Suppressor macrophage (primary cell): ENCODE data around the gene ACTN1.
"Not testable (repeated sequence)": the region's sequence is repeated elsewhere in the genome, so short reads cannot be mapped to it uniquely, and the experiment has no call there.

Experiments used
- DNase-seq, 4 experiments: peaks; one replicate each; pipeline ENCODE4 v3.0.0-alpha.2; 2020 to 2022

ACTN1 gene

DNA sequence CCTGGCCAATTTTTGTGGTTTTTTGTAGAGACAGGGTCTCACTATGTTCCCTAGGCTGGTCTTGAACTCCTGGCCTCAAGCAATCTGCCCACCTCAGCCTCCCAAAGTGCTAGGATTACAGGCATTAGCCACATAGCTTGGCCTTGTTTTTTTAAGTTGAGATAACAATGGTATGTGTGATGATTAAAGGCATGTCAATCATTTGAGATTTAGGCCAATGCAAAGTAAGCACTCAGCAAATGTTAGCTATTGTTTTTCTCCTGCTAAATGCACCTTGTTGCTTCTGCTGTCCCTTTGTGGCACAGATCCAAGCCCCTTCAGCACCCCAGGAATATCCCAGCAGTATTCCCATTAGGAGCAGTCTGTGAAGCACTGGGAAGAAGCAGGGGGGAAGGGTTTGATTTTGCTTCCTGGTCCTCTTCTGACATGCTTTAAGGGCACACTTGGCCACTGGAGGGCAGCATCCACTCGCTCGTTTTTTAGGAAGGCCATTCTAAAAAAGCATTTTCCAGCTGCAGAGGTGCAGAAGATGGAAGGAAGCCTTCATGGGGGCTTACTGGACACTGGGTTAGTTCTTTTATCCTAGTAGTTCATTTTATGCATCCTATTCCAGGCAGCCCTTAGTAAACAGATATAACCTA, 116.0 kb downstream of the ACTN1 start:
- peak; percentile 84 to 91 (median 88) for DNase-seq

DNA sequence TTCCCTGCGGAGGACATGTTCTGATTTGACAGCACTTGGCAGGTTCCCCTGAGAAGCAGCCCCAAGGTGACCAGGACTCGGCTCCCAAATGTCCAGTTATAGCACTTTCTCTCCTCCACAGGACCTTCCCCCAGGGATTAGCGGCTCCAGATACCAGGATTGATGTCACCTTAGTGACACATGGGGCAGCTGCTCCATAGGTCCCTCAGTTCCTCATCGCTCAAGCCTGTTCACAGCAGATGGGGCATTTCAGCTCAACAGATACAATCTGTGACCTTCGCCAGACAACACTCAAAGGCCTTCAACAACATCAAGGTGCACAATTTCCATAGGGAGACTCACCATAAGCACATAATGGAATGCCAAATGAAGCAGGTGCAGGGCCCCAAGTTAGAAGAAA, 118.3 kb downstream of the ACTN1 start:
- no peak for DNase-seq

DNA sequence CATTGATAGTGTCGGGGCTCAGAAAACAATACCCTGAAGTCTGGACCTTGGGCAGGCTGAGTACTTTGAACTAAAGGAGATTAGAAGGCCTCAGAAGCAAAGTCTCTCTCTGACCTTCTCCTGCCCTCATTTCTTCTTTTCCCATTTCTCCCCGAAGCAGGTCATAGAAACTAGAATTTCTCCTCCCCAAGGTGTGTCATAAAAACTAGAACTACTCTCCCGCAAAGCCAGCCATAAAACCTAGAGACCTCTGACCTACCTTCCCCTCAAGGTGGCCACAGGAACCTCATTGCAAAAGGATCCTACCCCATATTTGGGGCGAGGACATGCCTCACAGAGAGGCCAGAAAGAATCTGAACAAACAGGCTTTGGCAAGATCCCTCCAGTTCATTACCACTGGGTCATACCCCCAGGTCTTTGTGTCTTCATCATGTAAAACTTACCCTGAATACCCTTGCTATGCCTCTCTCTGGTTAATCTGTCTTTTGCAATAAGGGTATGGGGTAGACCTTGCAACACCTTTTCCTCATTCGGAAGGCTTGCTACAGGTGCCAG, 121.5 kb downstream of the ACTN1 start:
- DNase-seq: no peak

DNA sequence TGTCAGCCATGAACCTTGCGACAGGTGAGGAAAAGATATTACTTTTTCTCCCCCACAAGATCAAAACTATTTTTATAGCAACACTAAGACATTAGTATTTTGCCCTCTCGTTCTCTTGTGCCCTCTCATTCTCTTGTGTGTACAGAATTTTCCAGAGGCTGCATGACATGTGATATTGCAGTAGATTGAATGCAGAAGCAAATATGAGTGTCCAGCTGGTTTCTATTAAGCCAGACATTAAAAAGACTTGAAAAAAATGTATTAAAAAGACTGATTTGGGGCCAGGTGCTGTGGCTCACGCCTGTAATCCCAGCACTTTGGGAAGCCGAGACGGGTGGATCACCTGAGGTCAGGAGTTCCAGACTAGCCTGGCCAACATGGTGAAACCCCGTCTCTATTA, 122.5 kb downstream of the ACTN1 start:
- no peak for DNase-seq

DNA sequence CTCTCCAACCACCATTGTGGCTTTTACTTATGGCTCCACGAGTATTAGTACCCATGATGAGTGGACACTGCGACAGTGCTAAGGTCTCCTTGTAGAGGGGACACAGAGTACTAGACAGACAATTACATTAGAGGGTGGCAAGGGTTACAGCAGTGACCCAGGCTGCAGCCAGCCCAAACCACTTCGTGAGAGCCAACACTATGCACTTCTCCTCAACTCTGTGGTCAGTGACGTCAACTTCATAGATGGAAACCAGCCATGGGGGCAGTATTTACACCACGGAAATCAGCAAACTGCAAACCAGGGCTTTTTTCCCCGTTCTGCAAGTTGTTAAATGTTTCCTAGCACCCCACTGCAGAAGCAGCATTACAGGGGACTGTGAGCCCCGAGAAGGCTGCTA, 124.7 kb downstream of the ACTN1 start:
- DNase-seq: peak in 2 of 4 experiments; percentile 36 to 41

DNA sequence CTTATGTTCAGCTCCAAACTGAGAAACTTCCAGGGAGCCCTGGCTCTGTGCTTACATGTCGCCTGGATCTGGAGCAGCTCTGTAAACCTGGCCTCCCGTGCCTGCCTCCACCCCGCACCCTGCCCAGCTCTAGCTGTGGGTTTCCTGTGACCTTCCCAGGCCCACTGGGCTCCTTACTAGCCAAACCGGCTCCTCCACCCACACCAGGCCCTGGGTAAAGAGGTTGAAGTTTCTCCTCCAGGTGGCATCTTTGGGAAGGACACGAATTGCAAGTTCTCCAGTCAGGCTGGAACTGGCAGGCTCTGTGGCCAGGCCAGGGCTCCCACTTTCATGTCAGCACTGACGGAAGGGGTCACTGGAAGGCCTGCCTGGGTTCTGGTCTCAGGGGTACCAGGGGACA, 125.4 kb downstream of the ACTN1 start:
- DNase-seq: no peak

DNA sequence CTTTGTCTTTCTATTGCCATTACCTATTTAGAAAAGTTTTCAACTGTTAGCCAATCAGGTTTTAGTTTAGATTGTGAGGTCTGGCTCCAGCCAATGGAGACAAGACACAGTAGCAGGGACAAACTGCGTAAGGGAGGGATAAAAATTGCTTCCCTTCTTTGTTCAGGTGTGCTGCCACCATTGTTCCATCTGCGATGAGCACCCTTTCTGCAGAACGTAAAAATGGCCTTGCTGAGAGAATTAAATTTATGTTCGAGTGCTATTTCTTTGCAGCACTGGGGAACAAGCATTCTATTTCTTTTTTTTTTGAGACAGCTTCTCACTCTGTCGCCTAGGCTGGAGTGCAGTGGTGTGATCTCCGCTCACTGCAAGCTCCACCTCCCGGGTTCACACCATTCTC, 126.6 kb downstream of the ACTN1 start:
- not testable (repeated sequence) for DNase-seq

DNA sequence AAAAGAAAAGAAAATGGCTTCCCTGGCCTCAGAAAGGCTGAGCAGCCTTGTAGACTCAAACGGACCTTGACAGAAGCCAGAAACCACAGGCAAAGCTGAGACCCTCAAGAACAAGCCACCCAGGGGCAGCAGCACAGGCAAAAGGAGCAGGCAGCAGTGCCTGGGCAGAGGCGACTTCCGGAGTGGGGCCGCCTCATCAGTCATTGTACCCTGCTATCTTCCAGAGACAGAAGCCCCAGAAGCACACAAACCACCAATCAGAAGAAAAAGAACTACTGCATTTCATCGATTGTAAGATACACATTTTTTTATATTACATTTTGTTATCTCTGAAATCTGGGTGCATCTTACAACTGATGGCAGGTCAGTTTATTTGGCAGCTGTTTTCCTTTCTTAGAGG, 128.0 kb downstream of the ACTN1 start:
- DNase-seq: no peak

DNA sequence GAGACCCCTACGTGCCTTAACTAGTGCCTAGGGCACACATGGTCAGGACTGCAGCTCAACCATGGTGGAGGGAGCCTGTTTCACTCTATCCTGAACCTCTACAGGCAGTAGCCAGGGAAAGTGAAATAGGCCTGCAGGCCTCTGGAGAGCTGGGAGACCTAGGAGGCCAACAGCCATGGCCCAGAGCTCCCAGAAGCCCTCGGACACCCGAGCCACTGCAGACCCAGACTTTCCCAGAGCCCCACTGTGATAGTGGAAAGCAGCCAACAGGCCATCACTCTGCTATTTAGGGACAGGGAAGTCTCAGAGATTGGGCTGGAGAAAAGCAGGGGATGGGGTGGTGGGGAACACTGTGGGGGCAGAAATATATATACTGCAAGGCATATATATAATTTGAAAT, 129.7 kb downstream of the ACTN1 start:
- no peak for DNase-seq

DNA sequence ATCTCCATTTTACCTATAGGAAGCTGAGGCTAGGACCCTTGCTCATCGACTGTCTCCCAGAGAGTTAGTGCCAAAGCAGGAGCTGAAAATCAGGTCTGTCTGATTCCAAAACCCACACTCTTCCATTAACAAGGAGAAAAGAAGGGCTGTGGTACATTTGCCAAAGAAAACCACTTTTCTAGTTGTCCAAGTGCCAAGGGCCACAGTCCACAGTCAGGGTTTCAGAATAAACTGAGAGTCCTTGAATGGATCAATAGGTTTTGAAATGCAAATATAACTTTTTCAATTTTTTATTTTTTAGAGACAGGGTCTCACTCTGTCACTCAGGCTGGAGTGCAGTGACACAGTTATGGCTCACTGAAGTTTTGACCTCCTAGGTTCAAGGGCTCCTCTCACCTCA, 130.8 kb downstream of the ACTN1 start:
- no peak for DNase-seq

DNA sequence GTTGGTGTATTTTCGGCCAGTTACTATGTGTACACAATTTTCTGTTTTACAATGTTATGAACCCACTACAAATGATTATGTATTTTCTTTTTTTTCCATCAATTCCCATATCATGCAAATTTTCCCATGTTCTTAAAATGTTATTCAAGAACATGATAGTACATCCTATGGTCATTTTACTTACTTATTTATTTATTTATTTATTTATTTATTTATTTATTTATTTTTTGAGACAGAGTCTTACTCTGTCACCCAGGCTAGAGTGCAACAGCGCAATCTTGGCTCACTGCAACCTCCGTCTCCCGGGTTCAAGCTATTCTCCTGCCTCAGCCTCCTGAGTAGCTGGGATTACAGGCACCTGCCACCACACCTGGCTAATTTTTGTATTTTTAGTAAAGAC, 131.5 kb downstream of the ACTN1 start:
- DNase-seq: not testable (repeated sequence)

DNA sequence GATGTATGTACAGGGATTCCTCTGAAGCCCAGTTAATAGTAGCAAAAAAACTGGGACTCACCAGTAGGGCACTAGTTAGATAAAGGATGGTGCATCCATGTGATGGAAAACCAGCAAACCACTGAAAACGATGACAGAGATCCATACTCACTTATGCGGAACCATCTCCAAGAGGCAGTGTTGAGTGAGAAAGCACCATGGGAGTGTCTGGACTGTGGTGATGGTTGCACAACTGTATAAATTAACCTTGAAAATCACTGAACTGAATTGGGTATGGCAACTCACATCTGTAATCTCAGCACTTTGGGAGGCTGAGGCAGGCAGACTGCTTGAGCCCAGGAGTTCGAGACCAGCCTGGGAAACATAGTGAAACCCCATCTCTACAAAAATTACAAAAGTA, 132.6 kb downstream of the ACTN1 start:
- DNase-seq: no peak

DNA sequence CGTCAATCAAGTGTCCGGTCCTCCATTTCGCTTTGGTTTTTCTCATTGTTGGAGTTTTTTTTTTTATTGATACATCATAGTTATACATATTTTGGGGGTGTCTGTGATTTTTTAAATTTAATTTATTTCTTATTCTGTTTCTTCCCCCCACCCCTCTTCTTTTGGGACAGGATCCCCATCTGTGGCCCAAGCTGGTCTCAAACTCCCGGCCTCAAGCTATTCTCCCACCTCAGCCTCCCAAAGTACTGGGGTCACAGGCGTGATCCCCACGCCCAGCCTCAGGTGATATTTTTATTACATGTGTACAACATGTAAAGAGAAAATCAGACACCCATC, 134.9 kb downstream of the ACTN1 start:
- no peak for DNase-seq

DNA sequence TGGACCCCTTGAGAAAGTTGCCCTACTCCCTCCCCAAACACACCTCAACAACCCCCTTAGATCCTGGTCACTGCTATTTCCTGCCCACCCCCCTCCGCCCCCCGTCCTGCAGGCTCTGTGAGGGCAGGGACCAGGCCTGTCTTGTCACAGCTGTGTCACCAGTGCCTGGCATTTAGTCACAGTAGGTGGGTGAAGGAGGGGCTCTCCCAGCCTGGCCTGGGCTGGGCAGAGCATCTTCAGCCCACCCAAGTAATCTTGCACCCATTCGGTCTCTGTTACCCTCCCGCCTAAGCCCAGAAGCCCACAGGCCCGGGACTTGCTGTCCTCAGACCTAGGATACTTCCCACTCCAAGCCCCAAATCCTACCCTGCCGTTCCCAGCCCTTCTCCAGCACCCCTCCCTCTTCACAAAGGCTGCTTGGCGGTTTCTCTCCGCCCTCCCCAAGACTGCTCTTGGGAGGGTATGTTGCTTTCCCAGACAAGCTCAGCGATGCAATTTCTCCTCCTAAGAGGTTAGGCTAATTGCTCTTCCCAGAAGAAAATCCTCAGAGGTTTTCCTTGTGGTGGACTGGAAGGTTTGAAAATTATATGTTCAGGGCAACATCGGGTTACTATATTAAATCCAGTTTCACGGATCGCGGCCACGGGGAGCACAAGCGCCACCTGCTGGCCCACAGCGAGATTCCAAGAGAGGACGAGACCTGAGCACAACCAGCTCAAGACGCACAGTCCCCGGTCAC, 135.5 kb downstream of the ACTN1 start:
- DNase-seq: peak; percentile 74 to 89 (median 86)

DNA sequence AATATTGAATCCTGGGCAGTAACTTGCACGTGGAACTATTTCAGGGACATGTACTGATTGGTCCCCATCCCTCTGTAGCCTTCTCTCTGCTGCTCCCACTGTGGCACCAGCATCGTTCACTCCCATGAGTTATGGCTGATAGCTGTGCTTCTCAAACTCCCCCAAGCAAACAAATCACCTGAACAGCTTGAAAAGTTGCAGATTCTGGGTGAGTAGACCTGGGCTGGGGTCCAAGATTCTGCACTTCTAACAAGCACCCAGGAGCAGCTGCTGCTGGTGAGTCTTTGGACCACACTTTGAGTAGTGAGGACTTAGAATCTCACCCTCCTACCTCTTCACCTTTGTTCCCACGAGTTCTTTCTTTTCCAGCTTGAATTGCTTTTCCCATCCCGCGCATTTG, 136.8 kb downstream of the ACTN1 start:
- no peak for DNase-seq

DNA sequence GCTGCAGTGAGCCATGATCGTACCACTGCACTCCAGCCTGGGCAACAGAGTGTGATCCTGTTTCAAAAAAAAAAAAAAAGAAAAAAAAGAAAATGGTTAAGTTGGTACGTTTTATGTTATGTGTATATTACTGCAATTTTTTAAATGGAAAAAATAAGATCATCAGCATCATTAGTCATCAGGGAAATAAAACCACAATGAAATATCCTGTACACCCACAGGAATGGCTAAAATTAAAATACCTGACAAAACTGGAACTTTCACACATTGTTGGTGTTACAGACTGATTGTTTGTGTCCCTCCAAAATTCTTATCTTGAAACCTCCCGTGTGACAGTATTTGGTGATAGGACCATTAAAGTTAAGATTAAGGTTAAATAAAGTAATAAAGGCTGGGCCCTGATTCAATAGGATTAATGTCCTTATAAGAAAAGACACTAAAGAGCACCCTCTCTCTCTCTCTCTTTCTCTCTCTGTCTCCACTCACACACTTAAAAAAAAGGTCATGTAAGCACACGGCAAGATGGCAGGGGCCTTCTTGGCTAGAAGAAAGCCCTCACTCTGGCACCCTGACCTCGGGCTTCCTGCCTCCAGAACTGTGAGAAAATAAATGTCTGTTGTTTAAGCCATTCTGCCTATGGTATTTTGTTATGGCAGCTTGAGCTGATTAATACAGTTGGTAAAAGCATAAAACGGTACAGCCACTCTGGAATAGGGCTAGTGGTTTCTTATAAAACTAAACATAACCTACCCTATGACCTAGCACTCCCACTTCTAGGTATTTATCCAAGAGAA, 137.9 kb downstream of the ACTN1 start:
- no peak for DNase-seq

DNA sequence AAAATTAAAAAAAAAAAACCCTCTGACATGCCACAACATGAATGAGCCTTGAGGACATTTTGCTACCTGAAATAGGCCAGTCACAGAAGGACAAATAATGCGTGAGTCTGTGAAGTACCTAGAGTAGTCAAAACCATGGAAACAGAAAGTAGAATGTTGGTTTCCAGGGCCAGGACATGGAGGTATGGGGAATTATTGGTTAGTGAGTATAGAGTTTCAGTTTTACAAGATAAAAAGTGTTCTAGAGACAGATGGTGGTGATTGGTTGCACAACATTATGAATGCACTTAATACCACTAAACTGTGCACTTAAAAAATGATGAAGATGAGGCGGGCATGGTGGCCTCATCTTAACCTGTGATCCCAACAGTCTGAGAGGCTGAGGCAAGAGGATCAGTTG, 138.6 kb downstream of the ACTN1 start:
- no peak for DNase-seq

DNA sequence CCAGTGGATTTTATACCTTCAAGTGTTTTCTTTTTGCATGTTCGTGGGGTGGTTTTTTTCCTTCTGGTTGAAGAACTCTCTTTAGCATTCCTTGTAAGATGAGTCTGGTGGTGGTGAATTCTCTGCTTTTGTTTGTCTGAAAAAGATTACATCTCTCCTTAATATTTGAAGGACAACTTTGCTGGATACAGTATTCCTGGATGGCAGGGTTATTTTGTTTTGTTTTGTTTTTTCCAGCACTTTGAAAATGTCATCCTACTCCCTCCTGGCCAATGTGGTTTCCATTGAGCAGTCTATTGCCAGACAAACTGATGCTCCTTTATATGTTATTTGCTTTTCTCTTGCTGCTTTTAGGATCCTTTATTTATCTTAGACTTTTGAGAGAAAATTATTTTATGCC, 143.0 kb downstream of the ACTN1 start:
- DNase-seq: no peak

DNA sequence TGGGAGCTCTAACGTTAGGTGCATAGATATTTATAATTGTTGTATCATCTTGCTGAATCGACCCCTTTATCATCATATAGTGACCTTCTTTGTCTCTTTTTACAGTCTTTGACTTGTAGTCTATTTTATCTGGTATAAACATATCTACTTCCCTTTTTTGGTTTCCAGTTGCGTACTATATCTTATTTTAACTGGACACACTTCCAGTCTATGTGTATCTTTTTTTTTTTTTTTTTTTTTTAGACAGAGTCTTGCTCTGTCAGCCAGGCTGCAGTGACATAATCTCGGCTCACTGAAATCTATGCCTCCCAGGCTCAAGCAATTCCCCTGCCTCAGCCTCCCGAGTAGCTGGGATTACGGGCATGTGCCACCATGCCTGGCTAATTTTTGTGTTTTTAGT, 144.3 kb downstream of the ACTN1 start:
- DNase-seq: peak in 2 of 4 experiments; percentile 26 to 35

DNA sequence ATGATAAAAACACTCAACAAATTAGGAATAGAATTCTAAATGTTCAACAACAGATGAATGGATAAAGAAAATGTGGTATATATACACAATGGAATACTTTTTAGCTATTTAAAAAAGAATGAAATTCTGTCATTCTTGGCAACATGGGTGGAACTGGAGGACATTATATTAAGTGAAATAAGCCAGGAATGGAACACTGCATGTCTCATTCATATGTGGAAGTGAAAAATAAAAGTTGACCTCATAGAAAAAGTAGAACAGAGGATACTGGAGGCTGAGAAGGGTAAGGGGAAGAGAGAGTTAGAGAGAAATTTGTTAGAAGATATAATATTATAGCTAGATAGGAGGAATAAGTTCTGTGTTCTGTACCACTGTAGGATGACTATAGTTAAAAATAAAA, 150.4 kb downstream of the ACTN1 start:
- peak in 2 of 4 experiments; percentile 16 to 31 for DNase-seq

DNA sequence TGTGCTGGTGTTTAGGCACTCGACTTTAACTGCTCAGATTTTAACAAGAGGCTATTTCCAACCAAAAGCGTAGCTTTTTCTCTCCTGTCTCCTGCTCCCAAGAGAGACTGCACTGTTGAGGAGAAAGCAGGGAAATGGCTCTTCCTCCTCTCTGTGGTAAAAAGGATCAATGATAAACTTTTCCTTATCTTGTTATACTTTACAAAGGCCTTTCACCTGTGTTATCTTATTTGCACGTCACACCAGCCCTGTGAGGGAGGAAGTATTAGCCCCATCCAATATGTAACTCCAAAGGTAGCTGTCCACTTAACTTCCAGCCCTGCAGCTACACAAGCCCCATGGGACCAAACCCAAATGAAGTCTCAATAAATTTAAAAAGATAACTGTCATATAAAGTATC, 153.4 kb downstream of the ACTN1 start:
- no peak for DNase-seq

DNA sequence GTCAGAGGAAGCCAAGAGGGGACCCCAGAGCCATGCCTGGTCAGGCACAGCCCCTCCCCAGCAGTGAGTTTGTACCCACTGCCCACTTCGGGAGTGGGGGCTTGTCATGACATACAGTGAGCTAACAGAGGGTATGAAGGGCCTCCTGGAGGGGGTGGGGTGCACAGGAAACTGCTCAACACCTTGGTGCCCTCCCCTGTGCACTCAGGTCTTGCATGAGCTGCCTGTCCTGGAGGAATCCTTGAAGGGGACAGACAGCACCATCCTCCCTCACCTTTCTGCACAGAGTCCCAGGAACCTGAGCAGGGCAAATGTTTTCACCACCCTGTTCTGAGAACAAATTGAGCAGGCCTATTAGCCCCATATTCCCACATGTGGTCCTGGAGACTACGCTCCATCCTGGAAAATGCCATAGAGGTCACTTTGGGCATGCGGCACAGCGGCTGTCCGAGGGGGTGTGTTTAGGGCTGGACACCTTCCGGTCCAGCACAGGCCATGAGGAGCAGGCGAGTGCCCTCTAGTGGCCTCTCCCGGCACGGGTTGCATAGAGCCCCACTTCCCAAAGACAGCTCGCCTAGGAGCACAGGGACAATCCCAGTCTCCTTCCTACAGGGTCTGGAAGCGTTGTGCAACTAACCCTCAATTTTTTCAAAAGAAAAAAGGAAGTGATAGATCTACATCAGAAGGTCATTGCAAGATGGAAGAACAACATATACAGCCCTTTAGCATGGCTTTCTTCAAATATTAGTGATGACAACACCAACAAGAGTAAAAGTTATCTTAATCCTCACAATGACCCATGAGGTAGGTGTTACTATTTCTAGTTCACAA, 154.4 kb downstream of the ACTN1 start:
- DNase-seq: peak; percentile 73 to 85 (median 76)

DNA sequence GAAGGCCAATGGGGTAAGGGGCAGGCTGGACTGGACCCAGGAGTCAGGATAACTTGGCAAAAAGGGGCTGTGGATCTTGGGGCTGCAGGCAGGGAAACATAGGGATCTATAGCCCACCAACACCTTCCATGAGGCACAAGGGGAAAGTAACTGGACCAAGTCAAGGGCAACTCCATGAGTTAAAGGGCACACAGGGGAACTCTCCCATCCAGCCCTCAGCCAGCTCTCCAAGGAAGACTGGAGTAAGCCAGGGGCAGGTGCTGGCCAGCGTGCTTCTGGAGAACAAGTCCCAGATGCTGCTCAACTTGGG, 154.9 kb downstream of the ACTN1 start:
- no peak for DNase-seq
